DND-41 (cell line): Measurements from ENCODE around the gene VAMP7.

Source experiments
- CTCF ChIP-seq: IDR thresholded peaks from 2 replicates; pipeline ENCODE4 v1.5.1; 2012; ENCODE audit warnings: borderline replicate concordance, low read length, moderate library complexity, mild to moderate bottlenecking; ENCODE audit not compliant: poor library complexity, severe bottlenecking; ENCODE audit errors: extremely low read depth
- EZH2 ChIP-seq: IDR thresholded peaks from 3 replicates; pipeline ENCODE4 v1.6.1; 2012; ENCODE audit warnings: borderline replicate concordance, low read depth, mild to moderate bottlenecking, moderate library complexity, low read length, inconsistent platforms; ENCODE audit not compliant: severe bottlenecking

GRCh38 chrX:155876704-155877103, 4.4 kb upstream of the VAMP7 start:
- TF ChIP-seq EZH2 (no peak), CTCF (no peak)
